ENCODE results near the gene DPP8.
"Not testable (repeated sequence)": the region's sequence is repeated elsewhere in the genome, so short reads cannot be mapped to it uniquely, and the experiment has no call there.

The DPP8 gene

GRCh38 chr15:65466901-65467300 lies 50.6 kb downstream of the DPP8 start:
- Histone ChIP-seq H3K36me3 (ENCODE audit: insufficient read depth, low read length) (peaks cover 75% of the 10 kb centered on the region), H4K20me1 (ENCODE audit: insufficient read depth, low read length) (no peaks in the 10 kb centered on the region), H2AFZ (ENCODE audit: low read depth, low read length) (no peak overlapping the region), H3K4me2 (ENCODE audit: insufficient read depth, low read length) (no peak overlapping the region), H3K79me2 (ENCODE audit: insufficient read depth, low read length) (no peaks in the 10 kb centered on the region), H3K9ac (ENCODE audit: low read depth, low read length) (no peak overlapping the region), H3K27me3 (ENCODE audit: insufficient read depth, low read length, poor library complexity) (no peaks in the 10 kb centered on the region), H3K4me1 (ENCODE audit: insufficient read depth, low read length) (no peaks in the 10 kb centered on the region), H3K4me3 (ENCODE audit: low read depth in 1 of 2, low read length in 2 of 2) (no peak overlapping the region), H3K9me3 (ENCODE audit: insufficient read depth, low read length, severe bottlenecking) (no peaks in the 10 kb centered on the region), H3K27ac (ENCODE audit: low read length) (no peak overlapping the region)
- no peak for TF ChIP-seq CTCF (IDR thresholded peaks at IDR 0.05; ENCODE audit: borderline replicate concordance, extremely low read depth, low read length, poor library complexity, severe bottlenecking)
- no peak for DNase-seq
- no peak for ATAC-seq (ENCODE audit: insufficient read depth, low read depth)

GRCh38 chr15:65463096-65463495 lies 54.4 kb downstream of the DPP8 start:
- not testable (repeated sequence) for H3K9ac ChIP-seq (ENCODE audit: low read depth, low read length); H3K79me2 ChIP-seq (ENCODE audit: insufficient read depth, low read length); H3K4me3 ChIP-seq (ENCODE audit: low read depth in 1 of 2, low read length in 2 of 2); H3K4me2 ChIP-seq (ENCODE audit: insufficient read depth, low read length); DNase-seq; H3K27ac ChIP-seq (ENCODE audit: low read length); H2AFZ ChIP-seq (ENCODE audit: low read depth, low read length); H3K4me1 ChIP-seq (ENCODE audit: insufficient read depth, low read length); H4K20me1 ChIP-seq (ENCODE audit: insufficient read depth, low read length); H3K27me3 ChIP-seq (ENCODE audit: insufficient read depth, low read length, poor library complexity); ATAC-seq (ENCODE audit: insufficient read depth, low read depth); H3K9me3 ChIP-seq (ENCODE audit: insufficient read depth, low read length, severe bottlenecking)
- H3K36me3 ChIP-seq (ENCODE audit: insufficient read depth, low read length) = peaks cover 82% of the 10 kb centered on the region

GRCh38 chr15:65460741-65461347 lies 56.6 kb downstream of the DPP8 start:
- H3K36me3 ChIP-seq (ENCODE audit: insufficient read depth, low read length) = peaks cover 83% of the 10 kb centered on the region
- no peaks in the 10 kb centered on the region for H3K27me3 ChIP-seq (ENCODE audit: insufficient read depth, low read length, poor library complexity)
- no peak overlapping the region for H3K4me2 ChIP-seq (ENCODE audit: insufficient read depth, low read length)
- DNase-seq (no peak), ATAC-seq (ENCODE audit: insufficient read depth, low read depth) (no peak)
- no peak overlapping the region for H3K27ac ChIP-seq (ENCODE audit: low read length)
- no peak overlapping the region for H3K9ac ChIP-seq (ENCODE audit: low read depth, low read length)
- no peaks in the 10 kb centered on the region for H4K20me1 ChIP-seq (ENCODE audit: insufficient read depth, low read length)
- no peaks in the 10 kb centered on the region for H3K4me1 ChIP-seq (ENCODE audit: insufficient read depth, low read length)
- no peaks in the 10 kb centered on the region for H3K9me3 ChIP-seq (ENCODE audit: insufficient read depth, low read length, severe bottlenecking)
- no peak overlapping the region for H3K4me3 ChIP-seq (ENCODE audit: low read depth in 1 of 2, low read length in 2 of 2)
- TF ChIP-seq EZH2 (IDR thresholded peaks at IDR 0.05; ENCODE audit: borderline replicate concordance, low read depth, low read length, severe bottlenecking) (no peak), CTCF (IDR thresholded peaks at IDR 0.05; ENCODE audit: borderline replicate concordance, extremely low read depth, low read length, poor library complexity, severe bottlenecking) (no peak)
- no peaks in the 10 kb centered on the region for H3K79me2 ChIP-seq (ENCODE audit: insufficient read depth, low read length)
- no peak overlapping the region for H2AFZ ChIP-seq (ENCODE audit: low read depth, low read length)

- not testable (repeated sequence) for ATAC-seq (ENCODE audit: insufficient read depth, low read depth); H3K9ac ChIP-seq (ENCODE audit: low read depth, low read length); H3K4me2 ChIP-seq (ENCODE audit: insufficient read depth, low read length); H3K79me2 ChIP-seq (ENCODE audit: insufficient read depth, low read length); H3K9me3 ChIP-seq (ENCODE audit: insufficient read depth, low read length, severe bottlenecking); H3K4me3 ChIP-seq (ENCODE audit: low read depth in 1 of 2, low read length in 2 of 2); H3K4me1 ChIP-seq (ENCODE audit: insufficient read depth, low read length); H4K20me1 ChIP-seq (ENCODE audit: insufficient read depth, low read length); H3K27ac ChIP-seq (ENCODE audit: low read length); H3K27me3 ChIP-seq (ENCODE audit: insufficient read depth, low read length, poor library complexity); H2AFZ ChIP-seq (ENCODE audit: low read depth, low read length); DNase-seq
- peaks cover 81% of the 10 kb centered on the region for H3K36me3 ChIP-seq (ENCODE audit: insufficient read depth, low read length)
Measured at GRCh38 chr15:65455256-65455655, 62.2 kb downstream of the DPP8 start.

Data from DND-41 (cell line).